ENCODE results near the gene NDUFS2.

Gene NDUFS2

DNA sequence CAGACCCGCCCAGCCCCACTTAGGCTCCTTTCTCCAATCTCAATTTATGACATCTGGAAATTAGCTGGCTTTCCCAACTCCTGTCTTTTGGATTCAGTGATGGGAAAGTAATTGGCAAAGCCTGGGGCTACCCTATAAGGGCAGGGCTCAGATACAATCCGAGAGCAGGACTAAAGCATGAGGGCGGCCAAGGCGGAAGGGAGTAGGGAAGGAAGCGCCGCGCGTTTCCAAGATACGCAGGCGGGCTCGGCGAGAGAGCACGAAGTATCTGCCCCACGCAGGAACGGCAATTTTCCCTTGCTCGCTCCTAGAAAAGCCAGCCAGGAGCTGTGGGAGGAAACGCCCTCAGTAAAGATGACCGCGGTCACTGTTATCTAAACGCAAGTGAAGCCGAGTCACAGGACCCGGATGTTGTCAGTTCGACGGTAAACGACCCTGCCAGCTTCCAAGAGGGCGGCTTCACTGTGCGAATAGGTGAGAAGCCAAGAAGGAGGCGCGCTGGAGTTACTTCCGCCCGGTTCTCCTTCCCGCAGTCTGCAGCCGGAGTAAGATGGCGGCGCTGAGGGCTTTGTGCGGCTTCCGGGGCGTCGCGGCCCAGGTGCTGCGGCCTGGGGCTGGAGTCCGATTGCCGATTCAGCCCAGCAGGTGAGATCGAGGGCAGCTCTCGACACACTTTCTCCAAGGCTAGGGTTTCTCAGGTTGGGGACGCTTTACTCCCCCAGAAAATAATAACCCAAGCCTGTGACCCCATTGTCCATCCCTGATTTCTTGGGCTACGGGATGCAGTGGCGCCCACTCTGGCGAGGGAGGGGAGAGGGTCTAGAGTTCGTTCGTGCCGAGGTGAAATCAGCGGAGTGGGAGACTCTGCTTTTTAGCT is at the start of gene NDUFS2:
NDUFS2 (plus strand) TSS at position 532 of the 877 bp plus-strand sequence; CDS start at position 551, 19 bp downstream.
- DNase-seq (ENCODE audit: low read depth): peak; percentile 89

DNA sequence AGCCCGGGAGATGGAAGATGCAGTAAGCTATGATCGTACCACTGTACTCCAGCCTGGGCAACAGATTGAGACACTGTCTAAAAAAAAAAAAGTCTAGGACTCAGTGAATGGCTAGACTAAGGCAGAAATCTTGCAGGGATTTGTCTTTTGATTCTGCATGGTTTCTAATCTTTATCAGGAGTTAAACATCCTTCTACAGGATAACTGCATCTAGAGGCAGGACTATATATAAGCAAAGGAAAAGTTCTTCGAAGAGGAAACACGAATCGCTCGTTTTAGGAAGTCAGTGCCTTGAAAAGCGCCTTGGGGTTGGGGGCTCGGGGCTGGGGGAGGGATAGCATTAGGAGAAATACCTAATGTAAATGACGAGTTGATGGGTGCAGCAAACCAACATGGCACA is 49.0 kb upstream of the NDUFS2 start:
- no peak for DNase-seq (ENCODE audit: low read depth)

- DNase-seq (ENCODE audit: low read depth): peak; percentile 63
Observed at GRCh38 chr1:161153682-161154337, 48.4 kb upstream of the NDUFS2 start, which contains the start of gene UFC1. Gene UFC1 (plus strand): TSS chr1:161153978. CDS start chr1:161153998, 20 bp downstream.

- DNase-seq (ENCODE audit: low read depth): no peak
Observed at GRCh38 chr1:161157867-161158266, 44.3 kb upstream of the NDUFS2 start.

GRCh38 chr1:161158316-161159010 is 43.7 kb upstream of the NDUFS2 start:
- no peak for DNase-seq (ENCODE audit: low read depth)

DNA sequence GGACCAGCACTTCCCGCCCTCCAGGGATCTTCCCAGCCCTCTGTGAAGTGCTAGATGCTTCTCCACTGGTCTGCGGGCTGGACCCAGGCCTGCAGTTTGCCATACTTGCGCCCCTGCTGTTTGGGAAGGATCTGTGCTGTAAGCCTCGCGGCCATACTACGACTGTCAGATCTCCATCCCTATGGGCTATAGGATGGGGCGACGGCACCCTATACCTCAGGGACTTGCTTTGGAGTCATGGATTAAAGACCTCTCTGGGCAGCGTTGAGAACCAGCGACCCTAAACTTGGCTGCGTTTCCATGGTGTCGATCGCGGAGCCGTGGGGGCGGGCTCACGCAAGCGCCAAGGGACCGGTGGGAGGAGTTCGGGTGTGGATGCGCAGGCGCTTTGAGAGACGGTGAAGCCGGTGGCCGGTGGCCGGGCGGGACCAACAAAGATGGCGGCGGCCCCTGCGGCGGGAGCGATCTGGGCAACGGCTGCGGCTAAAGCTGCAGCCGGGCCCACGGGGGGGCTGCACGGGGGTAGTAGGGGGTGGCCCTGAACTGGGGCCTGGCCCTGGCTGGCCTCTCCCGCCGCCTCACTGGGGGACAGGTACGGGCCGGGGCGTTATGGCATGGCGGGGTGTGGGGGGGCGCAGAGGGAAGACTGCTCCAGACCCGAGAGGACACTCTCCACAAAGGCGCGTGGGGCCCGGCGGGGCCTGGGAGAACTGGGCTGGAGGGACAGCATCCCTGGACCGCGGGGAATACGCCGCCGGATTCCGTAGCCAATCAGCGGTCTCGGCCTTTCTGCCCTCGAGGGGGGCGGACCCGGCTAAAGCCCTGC is 42.9 kb upstream of the NDUFS2 start, which contains the start of gene USP21:
USP21 (plus strand) TSS at position 414 of the 826 bp plus-strand sequence. CDS start 1,141 bp downstream, outside the sequence.
- DNase-seq (ENCODE audit: low read depth): peak; percentile 88

DNA sequence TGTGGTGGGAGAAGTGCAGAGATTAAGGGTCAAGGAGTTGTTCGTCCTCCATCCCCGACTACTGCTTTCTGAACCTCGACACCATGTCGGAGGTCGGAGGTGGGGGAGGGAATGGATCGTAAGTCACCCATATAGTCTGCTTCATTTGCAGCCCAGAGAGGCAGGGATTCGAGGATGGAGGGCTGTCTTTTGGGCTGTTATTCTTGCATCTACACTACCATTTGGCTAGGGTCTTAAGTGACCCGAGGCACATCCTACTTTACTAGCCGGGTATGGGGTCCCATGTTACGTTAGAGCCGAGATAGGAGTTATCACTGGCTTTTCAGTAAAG is 42.3 kb upstream of the NDUFS2 start:
- DNase-seq (ENCODE audit: low read depth): no peak

DNA sequence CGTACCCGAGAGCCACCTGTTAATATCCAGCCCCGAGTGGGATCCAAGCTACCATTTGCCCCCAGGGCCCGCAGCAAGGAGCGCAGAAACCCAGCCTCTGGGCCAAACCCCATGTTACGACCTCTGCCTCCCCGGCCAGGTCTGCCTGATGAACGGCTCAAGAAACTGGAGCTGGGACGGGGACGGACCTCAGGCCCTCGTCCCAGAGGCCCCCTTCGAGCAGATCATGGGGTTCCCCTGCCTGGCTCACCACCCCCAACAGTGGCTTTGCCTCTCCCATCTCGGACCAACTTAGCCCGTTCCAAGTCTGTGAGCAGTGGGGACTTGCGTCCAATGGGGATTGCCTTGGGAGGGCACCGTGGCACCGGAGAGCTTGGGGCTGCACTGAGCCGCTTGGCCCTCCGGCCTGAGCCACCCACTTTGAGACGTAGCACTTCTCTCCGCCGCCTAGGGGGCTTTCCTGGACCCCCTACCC is 41.5 kb upstream of the NDUFS2 start:
- DNase-seq (ENCODE audit: low read depth): no peak

DNA sequence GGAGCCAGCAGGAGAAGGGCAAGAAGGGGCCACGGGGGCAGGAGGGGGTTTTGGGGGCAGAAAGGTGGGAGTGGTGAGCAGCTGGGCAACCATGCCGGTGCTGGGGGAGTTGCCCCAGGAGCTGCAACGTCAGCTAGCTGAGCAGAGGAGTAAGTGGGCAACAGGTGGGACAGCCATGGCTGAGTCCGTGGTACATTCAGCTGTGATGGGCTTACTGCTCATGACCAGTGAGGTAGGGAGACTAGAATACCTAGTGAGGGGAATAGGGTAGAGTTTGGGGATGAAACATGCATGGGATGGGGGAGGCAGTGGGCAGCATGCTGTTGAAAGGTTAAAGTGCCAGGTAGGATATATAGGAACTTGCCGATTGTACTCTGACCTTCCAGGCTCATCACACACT is 40.5 kb upstream of the NDUFS2 start:
- DNase-seq (ENCODE audit: low read depth): no peak

- no peak for DNase-seq (ENCODE audit: low read depth)
Observed at GRCh38 chr1:161162052-161162451, 40.1 kb upstream of the NDUFS2 start.

GRCh38 chr1:161162806-161163205 is 39.4 kb upstream of the NDUFS2 start:
- DNase-seq (ENCODE audit: low read depth): no peak

DNA sequence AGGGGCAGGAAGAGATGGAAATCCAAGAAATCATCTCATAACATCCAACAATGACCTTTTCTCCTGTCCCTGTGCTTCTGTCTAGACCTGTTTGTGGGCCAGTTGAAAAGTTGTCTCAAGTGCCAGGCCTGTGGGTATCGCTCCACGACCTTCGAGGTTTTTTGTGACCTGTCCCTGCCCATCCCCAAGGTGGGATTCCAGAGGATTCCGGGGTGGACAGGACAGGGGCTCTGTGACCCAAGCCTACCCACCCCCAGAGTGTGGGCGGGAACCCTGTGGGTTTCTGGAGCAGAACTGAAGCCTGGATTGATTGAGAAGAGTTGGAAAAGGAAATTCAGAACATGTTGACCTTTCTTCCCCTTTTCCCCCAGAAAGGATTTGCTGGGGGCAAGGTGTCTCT is 38.4 kb upstream of the NDUFS2 start:
- DNase-seq (ENCODE audit: low read depth): no peak

- DNase-seq (ENCODE audit: low read depth): no peak
Observed at GRCh38 chr1:161164901-161165610, 37.1 kb upstream of the NDUFS2 start.

- peak; percentile 82 for DNase-seq (ENCODE audit: low read depth)
Observed at GRCh38 chr1:161165742-161166668, 36.2 kb upstream of the NDUFS2 start, which contains the start of gene PPOX. Gene PPOX (plus strand): TSS chr1:161166426. CDS start chr1:161166848, 422 bp downstream.

- no peak for DNase-seq (ENCODE audit: low read depth)
Observed at GRCh38 chr1:161166669-161167548, 35.3 kb upstream of the NDUFS2 start.

DNA sequence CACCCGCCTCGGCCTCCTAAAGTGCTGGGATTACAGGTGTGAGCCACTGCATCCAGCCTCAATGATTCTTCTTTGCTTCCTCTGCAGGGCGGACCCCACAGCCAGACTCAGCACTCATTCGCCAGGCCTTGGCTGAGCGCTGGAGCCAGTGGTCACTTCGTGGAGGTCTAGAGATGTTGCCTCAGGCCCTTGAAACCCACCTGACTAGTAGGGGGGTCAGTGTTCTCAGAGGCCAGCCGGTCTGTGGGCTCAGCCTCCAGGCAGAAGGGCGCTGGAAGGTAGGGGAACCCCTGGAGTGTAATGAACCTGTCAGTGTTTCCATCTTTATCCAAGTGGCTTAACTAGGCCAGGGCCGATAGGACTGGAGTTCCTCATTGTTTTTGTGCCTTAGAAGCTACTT is 33.3 kb upstream of the NDUFS2 start:
- DNase-seq (ENCODE audit: low read depth): no peak

- no peak for DNase-seq (ENCODE audit: low read depth)
Observed at GRCh38 chr1:161171191-161171590, 31.0 kb upstream of the NDUFS2 start.

DNA sequence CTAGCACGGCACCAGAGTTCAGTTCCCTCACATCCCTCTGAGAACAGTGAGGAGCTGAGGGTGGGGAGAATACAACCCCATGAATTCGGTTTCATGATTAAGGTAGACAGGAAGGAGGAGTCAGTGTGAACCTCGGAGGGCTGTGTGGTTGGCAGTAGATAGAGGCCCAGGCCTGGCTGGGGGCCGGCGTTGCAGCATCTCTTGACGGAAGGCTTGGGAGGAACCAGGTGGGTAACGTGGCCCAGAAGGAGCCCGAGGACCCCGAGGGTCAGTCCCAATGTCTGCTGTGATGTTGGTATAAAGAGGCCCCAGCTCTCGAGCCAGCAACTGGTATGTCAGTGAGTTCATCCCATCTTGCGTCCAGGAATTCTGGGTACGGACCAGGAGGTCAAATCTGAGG is 30.5 kb upstream of the NDUFS2 start:
- no peak for DNase-seq (ENCODE audit: low read depth)

GRCh38 chr1:161172349-161172748 is 29.8 kb upstream of the NDUFS2 start:
- DNase-seq (ENCODE audit: low read depth): no peak
